ENCODE data around the gene CPNE7.
A peak's percentile ranks its signal among the peaks of the same experiment; 100 is the strongest.

Gene CPNE7

DNA sequence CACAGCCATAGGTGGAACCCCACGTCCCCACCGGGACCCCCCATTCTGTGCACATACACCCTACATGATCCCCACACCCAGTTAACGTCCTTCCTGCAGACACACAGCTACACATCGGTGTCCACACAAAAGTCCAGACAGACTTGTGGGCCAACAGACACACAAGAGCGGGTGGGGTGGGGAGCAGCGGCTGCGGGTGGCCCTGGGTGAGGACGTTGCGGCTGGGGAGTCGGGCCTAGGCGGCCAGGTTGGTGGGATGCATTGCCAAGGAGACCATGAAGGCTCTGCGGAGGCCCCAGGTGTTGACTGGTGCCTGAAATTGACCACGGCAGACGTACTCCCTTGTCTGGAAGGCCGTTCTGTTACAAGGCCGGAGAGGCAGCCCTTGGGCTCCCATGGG is 29.2 kb downstream of the CPNE7 start:
- no peak overlapping the region for H3K4me3 ChIP-seq (ENCODE audit: low read depth, low read length)
- ChIA-PET POLR2A (no interaction called here), CTCF (interaction anchor here (0.6 kb wide), 1 partner anchor 152 kb away, joined by 3 read pairs; no protein-coding TSS in a partner anchor)
- H3K27ac ChIP-seq (ENCODE audit: extremely low read depth, low read depth, low read length), result no peak overlapping the region
- no peaks in the 10 kb centered on the region for H3K36me3 ChIP-seq (ENCODE audit: control insufficient read depth in 2 of 2, insufficient read depth in 1 of 2, low read length in 2 of 2)
- no peaks in the 10 kb centered on the region for H3K9me3 ChIP-seq (ENCODE audit: control insufficient read depth, insufficient read depth, low read depth, low read length)
- TF ChIP-seq ZEB2 (tag by site-specific recombination; IDR thresholded peaks at IDR 0.05) (no peak), KLF17 (tag by site-specific recombination; IDR thresholded peaks at IDR 0.05) (no peak), SP2 (tag by site-specific recombination; IDR thresholded peaks at IDR 0.05) (no peak), BCL11A (tag by site-specific recombination; IDR thresholded peaks at IDR 0.05; ENCODE audit: low read depth) (no peak), ZNF133 (tag by site-specific recombination; IDR thresholded peaks at IDR 0.05) (no peak), ZNF292 (tag by site-specific recombination; IDR thresholded peaks at IDR 0.05; ENCODE audit: borderline replicate concordance, low read depth) (no peak), ZNF600 (tag by site-specific recombination; IDR thresholded peaks at IDR 0.05) (no peak), HOXC10 (CRISPR knock-in tag; IDR thresholded peaks at IDR 0.05) (no peak), ZNF114 (tag by site-specific recombination; IDR thresholded peaks at IDR 0.05) (no peak), ZNF23 (tag by site-specific recombination; IDR thresholded peaks at IDR 0.05; ENCODE audit: borderline replicate concordance) (no peak), ZNF24 (tag by site-specific recombination; IDR thresholded peaks at IDR 0.05) (no peak), ZBTB17 (tag by site-specific recombination; IDR thresholded peaks at IDR 0.05) (no peak), ZNF155 (tag by site-specific recombination; IDR thresholded peaks at IDR 0.05) (no peak), YY1 (tag by site-specific recombination; IDR thresholded peaks at IDR 0.05) (no peak), KLF8 (tag by site-specific recombination; IDR thresholded peaks at IDR 0.05) (no peak), ZNF221 (tag by site-specific recombination; IDR thresholded peaks at IDR 0.05; ENCODE audit: borderline replicate concordance) (no peak)
- TF ChIP-seq, protein P1, sequence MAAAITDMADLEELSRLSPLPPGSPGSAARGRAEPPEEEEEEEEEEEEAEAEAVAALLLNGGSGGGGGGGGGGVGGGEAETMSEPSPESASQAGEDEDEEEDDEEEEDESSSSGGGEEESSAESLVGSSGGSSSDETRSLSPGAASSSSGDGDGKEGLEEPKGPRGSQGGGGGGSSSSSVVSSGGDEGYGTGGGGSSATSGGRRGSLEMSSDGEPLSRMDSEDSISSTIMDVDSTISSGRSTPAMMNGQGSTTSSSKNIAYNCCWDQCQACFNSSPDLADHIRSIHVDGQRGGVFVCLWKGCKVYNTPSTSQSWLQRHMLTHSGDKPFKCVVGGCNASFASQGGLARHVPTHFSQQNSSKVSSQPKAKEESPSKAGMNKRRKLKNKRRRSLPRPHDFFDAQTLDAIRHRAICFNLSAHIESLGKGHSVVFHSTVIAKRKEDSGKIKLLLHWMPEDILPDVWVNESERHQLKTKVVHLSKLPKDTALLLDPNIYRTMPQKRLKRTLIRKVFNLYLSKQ (tag by site-specific recombination; IDR thresholded peaks at IDR 0.05; ENCODE audit: borderline replicate concordance), result no peak
- H3K4me1 ChIP-seq (ENCODE audit: control insufficient read depth, insufficient read depth, low read length), result peaks cover 4% of the 10 kb centered on the region; the same call in 1 of the 2 replicates

DNA sequence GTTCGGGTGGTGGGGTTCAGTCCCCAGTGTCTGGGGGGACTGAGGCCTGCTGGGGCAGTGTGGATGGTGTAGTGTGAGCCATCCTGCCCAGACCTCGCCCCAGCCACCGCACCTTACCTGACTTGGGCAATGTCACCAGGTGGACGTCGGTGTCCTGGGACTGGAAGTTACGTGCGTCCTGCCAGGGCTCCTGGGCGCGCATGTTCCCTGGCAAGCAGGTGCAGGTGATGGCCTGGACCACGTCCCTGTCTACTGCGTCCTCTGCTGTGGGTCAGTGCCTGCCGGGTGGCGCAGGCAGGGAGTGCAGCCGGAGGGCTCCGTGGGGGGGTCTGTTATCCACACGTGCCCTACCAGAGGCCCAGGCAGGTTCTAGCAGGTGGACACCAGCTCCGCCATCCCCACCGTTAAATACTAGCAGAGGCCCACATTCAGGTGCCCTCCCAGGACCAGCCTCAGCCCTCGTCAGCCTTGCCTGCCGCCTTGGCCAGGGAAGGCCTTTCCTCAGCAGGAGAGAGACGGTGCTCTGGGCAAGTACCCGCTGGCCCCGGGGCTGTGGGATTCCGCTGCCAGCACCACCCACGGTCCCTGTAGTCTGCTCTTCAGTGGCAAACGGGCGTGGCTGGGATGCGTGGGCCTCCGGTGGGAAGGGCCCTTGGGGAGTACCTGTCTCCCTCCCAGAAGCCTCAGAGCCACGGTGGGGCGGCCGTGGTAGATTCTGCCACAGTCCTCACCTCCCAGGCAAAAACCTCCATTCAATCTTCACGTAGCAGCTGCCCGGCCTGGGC is 29.8 kb downstream of the CPNE7 start:
- ChIA-PET CTCF (interaction anchor here (0.6 to 0.8 kb wide), 2 partner anchors 36 to 152 kb away, joined by 3 read pairs; no protein-coding TSS in a partner anchor), POLR2A (no interaction called here)
- H3K9me3 ChIP-seq (ENCODE audit: control insufficient read depth, insufficient read depth, low read depth, low read length), result no peaks in the 10 kb centered on the region
- H3K4me3 ChIP-seq (ENCODE audit: low read depth, low read length), result no peak overlapping the region
- H3K36me3 ChIP-seq (ENCODE audit: control insufficient read depth in 2 of 2, insufficient read depth in 1 of 2, low read length in 2 of 2), result no peaks in the 10 kb centered on the region
- H3K4me1 ChIP-seq (ENCODE audit: control insufficient read depth, insufficient read depth, low read length), result peaks cover 4% of the 10 kb centered on the region; the same call in 1 of the 2 replicates
- TF ChIP-seq ZFHX2 (tag by site-specific recombination; conservative IDR thresholded peaks at IDR 0.05), result peak; percentile 25; the same call in 1 of the 2 replicates
- TF ChIP-seq, protein P2, sequence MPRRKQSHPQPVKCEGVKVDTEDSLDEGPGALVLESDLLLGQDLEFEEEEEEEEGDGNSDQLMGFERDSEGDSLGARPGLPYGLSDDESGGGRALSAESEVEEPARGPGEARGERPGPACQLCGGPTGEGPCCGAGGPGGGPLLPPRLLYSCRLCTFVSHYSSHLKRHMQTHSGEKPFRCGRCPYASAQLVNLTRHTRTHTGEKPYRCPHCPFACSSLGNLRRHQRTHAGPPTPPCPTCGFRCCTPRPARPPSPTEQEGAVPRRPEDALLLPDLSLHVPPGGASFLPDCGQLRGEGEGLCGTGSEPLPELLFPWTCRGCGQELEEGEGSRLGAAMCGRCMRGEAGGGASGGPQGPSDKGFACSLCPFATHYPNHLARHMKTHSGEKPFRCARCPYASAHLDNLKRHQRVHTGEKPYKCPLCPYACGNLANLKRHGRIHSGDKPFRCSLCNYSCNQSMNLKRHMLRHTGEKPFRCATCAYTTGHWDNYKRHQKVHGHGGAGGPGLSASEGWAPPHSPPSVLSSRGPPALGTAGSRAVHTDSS (tag by site-specific recombination; IDR thresholded peaks at IDR 0.05), result no peak
- peak; percentile 37; the same call in 1 of the 2 replicates for TF ChIP-seq EGR2 (tag by site-specific recombination; IDR thresholded peaks at IDR 0.05; ENCODE audit: low read depth)
- H3K27ac ChIP-seq (ENCODE audit: extremely low read depth, low read depth, low read length), result no peak overlapping the region

Measured in HEK293 (cell line).